HepG2 (cell line): ENCODE measurements around the gene GRK6.

Experiments used
- BATF2 ChIP-seq: sonication (generic); formaldehyde crosslinking; IDR thresholded peaks from 2 replicates; pipeline ENCODE4 v1.8.0; 2022; ENCODE audit warnings: mild to moderate bottlenecking, missing genetic modification reagents, moderate library complexity
- CREBL2 ChIP-seq: sonication (generic); formaldehyde crosslinking; IDR thresholded peaks from 2 replicates; pipeline ENCODE4 v1.8.1; 2023; ENCODE audit warnings: missing genetic modification reagents, mild to moderate bottlenecking, borderline replicate concordance
- FOXK1 ChIP-seq: sonication (generic); formaldehyde crosslinking; IDR thresholded peaks from 2 replicates; pipeline ENCODE4 v1.4.0; 2020; ENCODE audit warnings: low read depth, missing genetic modification reagents, borderline replicate concordance
- FOXM1 ChIP-seq: sonication (generic); formaldehyde crosslinking; IDR thresholded peaks from 2 replicates; pipeline ENCODE4 v1.5.0; 2020; ENCODE audit warnings: missing genetic modification reagents
- IRX3 ChIP-seq: sonication (generic); formaldehyde crosslinking; IDR thresholded peaks from 2 replicates; pipeline ENCODE4 v1.8.1; 2023; ENCODE audit warnings: mild to moderate bottlenecking, low read depth, missing genetic modification reagents, borderline replicate concordance
- MTF2 ChIP-seq: sonication (generic); formaldehyde crosslinking; IDR thresholded peaks from 2 replicates; pipeline ENCODE4 v1.5.0; 2020; ENCODE audit warnings: missing genetic modification reagents, borderline replicate concordance
- PPARG ChIP-seq: conservative IDR thresholded peaks from 2 replicates; pipeline ENCODE4 v1.6.1; 2016; ENCODE audit warnings: missing biosample characterization, missing genetic modification reagents
- TGIF2 ChIP-seq: IDR thresholded peaks from 2 replicates; pipeline ENCODE4 v1.6.1; 2016; ENCODE audit warnings: control low read depth, missing compliant biosample characterization
- ZNF121 ChIP-seq: sonication (generic); formaldehyde crosslinking; IDR thresholded peaks from 2 replicates; pipeline ENCODE4 v1.5.0; 2020; ENCODE audit warnings: mild to moderate bottlenecking, missing genetic modification reagents
- ZNF530 ChIP-seq: sonication (generic); formaldehyde crosslinking; IDR thresholded peaks from 2 replicates; pipeline ENCODE4 v1.5.0; 2020; ENCODE audit warnings: low read depth, mild to moderate bottlenecking, missing genetic modification reagents
- ZSCAN9 ChIP-seq: IDR thresholded peaks from 2 replicates; pipeline ENCODE4 v1.6.1; 2016; ENCODE audit warnings: borderline replicate concordance
- TF ChIP-seq, protein P1 (sequence below): sonication (generic); formaldehyde crosslinking; IDR thresholded peaks from 2 replicates; pipeline ENCODE4 v1.4.0; 2020; ENCODE audit warnings: missing genetic modification reagents, mild to moderate bottlenecking, borderline replicate concordance
- TF ChIP-seq, protein P2 (sequence below): sonication (generic); formaldehyde crosslinking; IDR thresholded peaks from 2 replicates; pipeline ENCODE4 v1.4.0; 2020; ENCODE audit warnings: missing genetic modification reagents

DNA sequence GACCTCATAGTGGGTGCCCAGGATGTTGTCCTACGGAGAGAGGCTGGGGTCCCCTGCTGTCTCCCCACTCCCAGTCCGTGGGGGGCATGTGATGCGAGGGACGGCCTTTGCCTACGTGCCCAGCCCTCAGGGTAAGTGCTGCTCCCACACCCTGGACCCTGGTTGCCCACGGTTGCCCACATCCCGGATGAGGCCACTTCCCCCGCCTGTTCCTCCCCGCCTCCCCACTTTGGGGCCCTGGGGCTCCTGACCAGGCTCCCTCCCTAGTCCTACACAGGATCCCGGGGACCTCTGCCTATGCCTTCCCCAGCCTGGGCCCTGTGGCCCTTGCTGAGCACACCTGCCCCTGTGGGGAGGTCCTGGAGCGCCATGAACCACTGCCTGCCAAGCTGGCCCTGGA lies 40.8 kb upstream of the GRK6 start:
- no peak for TF ChIP-seq IRX3
- TF ChIP-seq, protein P1, sequence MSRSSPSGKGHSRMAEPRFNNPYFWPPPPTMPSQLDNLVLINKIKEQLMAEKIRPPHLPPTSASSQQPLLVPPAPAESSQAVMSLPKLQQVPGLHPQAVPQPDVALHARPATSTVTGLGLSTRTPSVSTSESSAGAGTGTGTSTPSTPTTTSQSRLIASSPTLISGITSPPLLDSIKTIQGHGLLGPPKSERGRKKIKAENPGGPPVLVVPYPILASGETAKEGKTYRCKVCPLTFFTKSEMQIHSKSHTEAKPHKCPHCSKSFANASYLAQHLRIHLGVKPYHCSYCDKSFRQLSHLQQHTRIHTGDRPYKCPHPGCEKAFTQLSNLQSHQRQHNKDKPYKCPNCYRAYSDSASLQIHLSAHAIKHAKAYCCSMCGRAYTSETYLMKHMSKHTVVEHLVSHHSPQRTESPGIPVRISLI = no peak
- no peak for TF ChIP-seq FOXK1 (CRISPR knock-in tag)
- TF ChIP-seq, protein P2, sequence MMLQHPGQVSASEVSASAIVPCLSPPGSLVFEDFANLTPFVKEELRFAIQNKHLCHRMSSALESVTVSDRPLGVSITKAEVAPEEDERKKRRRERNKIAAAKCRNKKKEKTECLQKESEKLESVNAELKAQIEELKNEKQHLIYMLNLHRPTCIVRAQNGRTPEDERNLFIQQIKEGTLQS (CRISPR knock-in tag) = no peak
- no peak for TF ChIP-seq ZSCAN9 (CRISPR knock-in tag)
- no peak for TF ChIP-seq FOXM1 (CRISPR knock-in tag)
- TF ChIP-seq BATF2 = no peak
- no peak for TF ChIP-seq ZNF530 (CRISPR knock-in tag)
- TF ChIP-seq ZNF121 (CRISPR knock-in tag) = no peak
- TF ChIP-seq PPARG (CRISPR knock-in tag) = no peak
- no peak for TF ChIP-seq MTF2 (CRISPR knock-in tag)
- TF ChIP-seq CREBL2 = no peak
- no peak for TF ChIP-seq TGIF2 (CRISPR knock-in tag)
